GM06990 (cell line): ENCODE measurements around the gene KIAA1586.

Source experiments
- DNase-seq: peaks from one replicate; pipeline ENCODE4 v3.0.0-alpha.2; 2011; ENCODE audit not compliant: insufficient read length; ENCODE audit errors: extremely low read depth
- H3K27me3 ChIP-seq: replicated peaks from 2 replicates; pipeline ENCODE4 v1.6.0; 2011; ENCODE audit warnings: low read length; ENCODE audit not compliant: control insufficient read depth, insufficient read depth
- H3K36me3 ChIP-seq: 2 replicates; pipeline ENCODE4 v1.5.1; 2011; ENCODE audit warnings: low read length; ENCODE audit not compliant: control insufficient read depth, insufficient read depth
- H3K4me3 ChIP-seq: replicated peaks from 2 replicates; pipeline ENCODE4 v1.5.1; 2011; ENCODE audit warnings: low read depth, mild to moderate bottlenecking, control low read depth, low read length
- CTCF ChIP-seq: IDR thresholded peaks from 2 replicates; pipeline ENCODE4 v1.5.1; 2011; ENCODE audit warnings: low read length, control low read depth, mild to moderate bottlenecking, inconsistent platforms; ENCODE audit not compliant: insufficient read depth, poor library complexity, severe bottlenecking

The KIAA1586 gene

GRCh38 chr6:57063847-57064246 lies 17.4 kb downstream of the KIAA1586 start:
- H3K36me3 ChIP-seq: peaks cover 1% of the 10 kb centered on the region
- H3K27me3 ChIP-seq: no peaks in the 10 kb centered on the region
- TF ChIP-seq CTCF: no peak
- DNase-seq: no peak
- H3K4me3 ChIP-seq: no peak overlapping the region

- H3K4me3 ChIP-seq: no peak overlapping the region
- no peak for DNase-seq
These were observed 18.3 kb downstream of the KIAA1586 start for GRCh38 chr6:57064809-57065208.

DNA sequence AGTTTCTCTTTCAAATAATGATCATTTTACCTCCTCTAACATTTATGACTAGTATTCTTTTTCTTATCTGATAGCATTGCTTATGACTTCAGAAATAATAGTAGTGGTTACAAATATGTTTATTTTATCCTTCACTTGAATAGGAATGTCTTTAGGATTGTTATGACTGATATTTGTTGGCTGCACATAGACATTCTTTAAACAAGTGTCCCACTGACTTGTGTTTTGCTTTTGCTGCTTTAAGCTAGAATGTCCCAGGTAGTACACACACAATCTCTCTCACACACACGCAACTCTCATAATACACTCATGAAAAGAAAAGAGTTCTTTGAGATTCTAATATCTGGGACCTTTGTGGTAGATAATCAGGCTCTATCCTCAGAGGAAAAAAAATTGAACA lies 21.6 kb downstream of the KIAA1586 start:
- no peaks in the 10 kb centered on the region for H3K27me3 ChIP-seq
- no peaks in the 10 kb centered on the region; the same call in 1 of the 2 replicates for H3K36me3 ChIP-seq
- TF ChIP-seq CTCF: no peak
- no peak overlapping the region for H3K4me3 ChIP-seq
- DNase-seq: no peak

More at GRCh38 chr6:57064809-57065208, 18.3 kb downstream of the KIAA1586 start:
- Histone ChIP-seq H3K36me3 (peaks cover 1% of the 10 kb centered on the region), H3K27me3 (no peaks in the 10 kb centered on the region)
- TF ChIP-seq CTCF: no peak

- DNase-seq: no peak
- Histone ChIP-seq H3K27me3 (no peaks in the 10 kb centered on the region), H3K4me3 (no peak overlapping the region), H3K36me3 (no peaks in the 10 kb centered on the region; the same call in 1 of the 2 replicates)
- TF ChIP-seq CTCF: no peak
These were observed 22.7 kb downstream of the KIAA1586 start for GRCh38 chr6:57069228-57069627.

DNA sequence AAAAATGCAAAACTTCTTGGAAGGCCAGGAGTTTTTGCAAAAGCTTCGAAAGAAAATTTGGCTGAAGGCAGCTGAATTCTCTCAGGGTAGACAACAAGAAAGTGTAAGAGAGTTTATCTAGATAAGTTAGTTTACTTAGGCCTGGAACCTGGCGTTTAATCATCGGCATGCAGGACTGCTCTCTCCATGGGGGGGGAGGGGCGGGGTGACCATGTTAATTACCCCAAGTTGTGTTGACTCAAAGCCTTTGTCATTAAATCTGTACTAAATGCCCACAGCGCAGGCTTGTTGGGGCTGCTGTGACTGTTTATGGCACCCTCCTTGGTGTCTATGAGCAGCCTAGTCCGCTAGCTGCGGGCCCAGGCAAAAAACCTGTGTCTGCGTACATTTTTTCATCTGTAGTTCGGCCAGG lies 23.4 kb downstream of the KIAA1586 start:
- no peak for DNase-seq
- H3K4me3 ChIP-seq: no peak overlapping the region
- no peak for TF ChIP-seq CTCF
- H3K36me3 ChIP-seq: no peaks in the 10 kb centered on the region; the same call in 1 of the 2 replicates
- no peaks in the 10 kb centered on the region for H3K27me3 ChIP-seq

- Histone ChIP-seq H3K27me3 (no peaks in the 10 kb centered on the region), H3K4me3 (no peak overlapping the region), H3K36me3 (no peaks in the 10 kb centered on the region)
- DNase-seq: no peak
- TF ChIP-seq CTCF: no peak
These were observed 25.6 kb downstream of the KIAA1586 start for GRCh38 chr6:57072108-57072507.
